Smooth muscle cell (in vitro differentiated cells): ENCODE data around the gene MKLN1. TPM values are rescaled to one million over a fixed set of nuclear protein-coding genes. Genes with fewer than 3 reads are reported as not detected.
A peak's percentile ranks its signal among the peaks of the same experiment; 100 is the strongest.

Experiments
- DNase-seq: peaks from one replicate; lab custom pipeline; 2025; ENCODE audit not compliant: unreplicated experiment; lab: John Stamatoyannopoulos, UW
- H2AFZ ChIP-seq: fragments of 200-600 bp; sonication (generic); 2 replicates; pipeline ENCODE4 v1.6.0; 2016; ENCODE audit warnings: antibody characterized with exemption, low read depth, mild to moderate bottlenecking
- H3F3A ChIP-seq: fragments of 200-600 bp; sonication (generic); 2 replicates; pipeline ENCODE4 v1.6.0; 2017; ENCODE audit warnings: antibody characterized with exemption, low read depth
- H3K27ac ChIP-seq: fragments of 200-600 bp; sonication (generic); 2 replicates; pipeline ENCODE4 v1.5.1; 2016; ENCODE audit warnings: low read depth, mild to moderate bottlenecking
- H3K27me3 ChIP-seq: fragments of 200-600 bp; sonication (generic); 2 replicates; pipeline ENCODE4 v1.6.1; 2016; ENCODE audit warnings: low read depth, mild to moderate bottlenecking
- H3K36me3 ChIP-seq: fragments of 200-600 bp; sonication (generic); 2 replicates; pipeline ENCODE4 v1.5.1; 2016; ENCODE audit warnings: low read depth
- H3K4me1 ChIP-seq: fragments of 200-600 bp; sonication (generic); 2 replicates; pipeline ENCODE4 v1.5.1; 2016; ENCODE audit warnings: low read depth
- H3K4me2 ChIP-seq: fragments of 200-600 bp; sonication (generic); 2 replicates; pipeline ENCODE4 v1.6.0; 2016; ENCODE audit warnings: mild to moderate bottlenecking
- H3K4me3 ChIP-seq: fragments of 200-600 bp; sonication (generic); 2 replicates; pipeline ENCODE4 v1.5.1; 2016; ENCODE audit warnings: mild to moderate bottlenecking
- H3K79me2 ChIP-seq: fragments of 200-600 bp; sonication (generic); 2 replicates; pipeline ENCODE4 v1.6.0; 2016; ENCODE audit warnings: low read depth, mild to moderate bottlenecking
- H3K9ac ChIP-seq: fragments of 200-600 bp; sonication (generic); 2 replicates; pipeline ENCODE4 v1.6.0; 2016; ENCODE audit warnings: low read depth
- H3K9me3 ChIP-seq: fragments of 200-600 bp; sonication (generic); replicated peaks from 2 replicates; pipeline ENCODE4 v1.5.1; 2016; ENCODE audit warnings: low read depth
- H4K20me1 ChIP-seq: fragments of 200-600 bp; sonication (generic); 2 replicates; pipeline ENCODE4 v1.6.0; 2016; ENCODE audit warnings: low read depth
- CTCF ChIP-seq: fragments of 200-600 bp; sonication (generic); IDR thresholded peaks from 2 replicates; pipeline ENCODE4 v1.5.1; 2017; ENCODE audit warnings: borderline replicate concordance, mild to moderate bottlenecking, antibody characterized with exemption; ENCODE audit not compliant: insufficient read depth, poor library complexity, severe bottlenecking
- WGBS: methylation state at CpG from one replicate; pipeline ENCODE4 v1.1.7; 2016; ENCODE audit warnings: low lambda C conversion rate; 5-methylcytosine and 5-hydroxymethylcytosine counted together
- polyA plus RNA-seq: library from polyadenylated mRNA; unstranded; fragments of >200 nt; fragmentation: Nextera tagmentation; extraction: Ambion mirVana; gene quantifications from 2 replicates; pipeline ENCODE4 v1.2.1, GENCODE V29; 2016
- total RNA-seq: library from RNA; depleted of rRNA; stranded (reverse); fragments of >200 nt; gene quantifications from 2 replicates; pipeline ENCODE4 v1.2.3, GENCODE V29; 2014

MKLN1 gene
- total and polyA plus RNA-seq, 2 experiments from 2014 or later = 26.3 to 45.3 TPM

DNA sequence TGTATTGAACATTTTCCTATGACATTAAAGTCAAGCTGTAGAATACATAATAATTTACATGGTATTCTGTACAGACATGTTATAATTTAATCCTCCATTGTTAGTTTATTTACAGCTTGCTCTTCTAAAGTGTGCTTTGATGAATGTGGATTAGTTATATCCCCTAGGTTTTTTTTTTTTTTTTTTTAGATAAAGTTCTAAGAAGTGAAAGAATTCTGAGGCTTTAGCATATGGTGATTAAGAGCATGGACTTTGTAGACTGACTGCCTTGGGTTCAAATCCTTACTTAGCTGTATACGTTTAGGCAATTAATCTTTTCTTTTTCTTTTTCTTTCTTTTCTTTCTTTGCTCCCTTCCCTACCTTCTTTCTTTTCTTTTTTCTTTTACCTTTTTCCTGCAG, 44.9 kb downstream of the MKLN1 start:
- 56% methylated on average over 1 of the region's 1 CpG for WGBS
- H3K79me2 ChIP-seq = peaks cover 100% of the 10 kb centered on the region
- H3K9me3 ChIP-seq = no peaks in the 10 kb centered on the region
- H3K27me3 ChIP-seq = no peaks in the 10 kb centered on the region
- H3K4me3 ChIP-seq = no peak overlapping the region
- H3F3A ChIP-seq = no peaks in the 10 kb centered on the region
- H4K20me1 ChIP-seq = peaks cover 95% of the 10 kb centered on the region
- H3K27ac ChIP-seq = no peak overlapping the region
- no peak overlapping the region for H3K9ac ChIP-seq
- no peak for TF ChIP-seq CTCF
- no peaks in the 10 kb centered on the region for H3K36me3 ChIP-seq
- DNase-seq = no peak
- no peak overlapping the region for H2AFZ ChIP-seq
- peaks cover 14% of the 10 kb centered on the region for H3K4me1 ChIP-seq
- peak overlapping the region; percentile 24 for H3K4me2 ChIP-seq

- H3K9me3 ChIP-seq = no peaks in the 10 kb centered on the region
- no peaks in the 10 kb centered on the region for H3F3A ChIP-seq
- no peak overlapping the region for H3K4me2 ChIP-seq
- H4K20me1 ChIP-seq = peaks cover 93% of the 10 kb centered on the region
- 93% methylated on average over 1 of the region's 1 CpG for WGBS
- DNase-seq = no peak
- H3K79me2 ChIP-seq = peaks cover 92% of the 10 kb centered on the region
- no peak overlapping the region for H3K27ac ChIP-seq
- no peak overlapping the region for H3K9ac ChIP-seq
- no peak overlapping the region for H2AFZ ChIP-seq
- H3K36me3 ChIP-seq = no peaks in the 10 kb centered on the region
- peaks cover 13% of the 10 kb centered on the region for H3K4me1 ChIP-seq
- TF ChIP-seq CTCF = no peak
- H3K4me3 ChIP-seq = no peak overlapping the region
- H3K27me3 ChIP-seq = no peaks in the 10 kb centered on the region
Measured at GRCh38 chr7:131374821-131375220, 47.1 kb downstream of the MKLN1 start.

DNA sequence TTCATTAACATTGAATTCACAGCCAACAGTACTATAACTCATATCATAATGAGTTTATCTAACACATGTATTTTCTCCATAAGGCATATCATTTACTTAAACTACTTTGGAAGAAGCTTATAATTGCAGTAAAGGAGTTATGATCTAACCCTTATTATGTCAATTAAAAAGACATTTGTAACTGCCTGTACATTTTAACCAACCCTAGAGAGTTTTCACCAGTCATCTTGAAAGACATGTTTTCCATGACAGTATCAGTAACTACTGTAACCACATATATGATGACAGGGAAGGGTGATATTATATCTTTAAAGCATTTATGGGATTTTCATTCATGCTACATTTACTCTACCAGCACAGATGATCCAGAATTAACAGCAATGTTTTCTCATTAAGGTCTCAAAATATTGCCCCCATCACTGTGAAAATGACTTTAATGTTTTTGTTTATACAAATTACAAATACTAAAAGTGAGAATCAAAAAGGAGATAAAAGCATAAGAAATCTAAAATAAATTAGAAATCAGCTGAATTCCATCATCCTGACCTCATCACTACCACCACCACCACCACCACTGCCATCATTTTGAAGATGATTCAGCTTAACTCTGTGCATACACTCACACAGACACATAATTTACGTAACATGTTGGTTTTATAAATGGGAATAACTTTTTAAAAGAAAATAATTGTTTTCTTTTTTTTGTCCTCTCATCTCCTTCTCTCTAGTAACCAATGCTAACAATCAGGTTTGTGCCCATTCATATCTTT, 53.6 kb downstream of the MKLN1 start:
- Histone ChIP-seq H3K4me1 (no peaks in the 10 kb centered on the region), H3K79me2 (peaks cover 66% of the 10 kb centered on the region), H3K27ac (peak overlapping the region; percentile 85), H3K4me2 (no peak overlapping the region), H2AFZ (no peak overlapping the region), H3K9ac (no peak overlapping the region), H4K20me1 (peaks cover 85% of the 10 kb centered on the region), H3K4me3 (no peak overlapping the region), H3K9me3 (no peaks in the 10 kb centered on the region), H3K27me3 (no peaks in the 10 kb centered on the region), H3K36me3 (no peaks in the 10 kb centered on the region), H3F3A (peaks cover 10% of the 10 kb centered on the region)
- WGBS = 70% methylated on average over 1 of the region's 1 CpG
- TF ChIP-seq CTCF = no peak
- no peak for DNase-seq
